HK-2 (cell line): ENCODE results near the gene NDST1.

ENCODE experiments used
- DNase-seq: peaks from one replicate; pipeline ENCODE4 v3.0.0-alpha.2; 2018; ENCODE audit not compliant: unreplicated experiment

The NDST1 gene

GRCh38 chr5:150570333-150570732, 62.4 kb downstream of the NDST1 start:
- no peak for DNase-seq

GRCh38 chr5:150571836-150572235, 63.9 kb downstream of the NDST1 start:
- DNase-seq = no peak

GRCh38 chr5:150573216-150573615, 65.3 kb downstream of the NDST1 start:
- DNase-seq = no peak

- DNase-seq = no peak
These were observed 66.2 kb downstream of the NDST1 start for GRCh38 chr5:150573867-150574817.

- no peak for DNase-seq
These were observed 67.1 kb downstream of the NDST1 start for GRCh38 chr5:150574818-150575547.

- no peak for DNase-seq
These were observed 68.0 kb downstream of the NDST1 start for GRCh38 chr5:150575745-150576448.

GRCh38 chr5:150576449-150576949, 68.6 kb downstream of the NDST1 start:
- no peak for DNase-seq

GRCh38 chr5:150577378-150578139, 69.6 kb downstream of the NDST1 start:
- DNase-seq = no peak

GRCh38 chr5:150578781-150579461, 71.0 kb downstream of the NDST1 start:
- no peak for DNase-seq

- DNase-seq = no peak
These were observed 71.8 kb downstream of the NDST1 start for GRCh38 chr5:150579462-150580400.

- no peak for DNase-seq
These were observed 73.0 kb downstream of the NDST1 start for GRCh38 chr5:150580917-150581316.

GRCh38 chr5:150582241-150583109, 74.5 kb downstream of the NDST1 start:
- DNase-seq = no peak

- no peak for DNase-seq
These were observed 75.8 kb downstream of the NDST1 start for GRCh38 chr5:150583541-150584225.

GRCh38 chr5:150584556-150585335, 76.8 kb downstream of the NDST1 start:
- no peak for DNase-seq

- DNase-seq = no peak
These were observed 77.9 kb downstream of the NDST1 start for GRCh38 chr5:150585781-150586341.

GRCh38 chr5:150587016-150587415, 79.1 kb downstream of the NDST1 start:
- no peak for DNase-seq
